Uterus (tissue), 4 donors: ENCODE measurements around the gene PPIE. TPM values are rescaled to one million over a fixed set of nuclear protein-coding genes. Genes with fewer than 3 reads are reported as not detected.

Source experiments
- DNase-seq, 2 donors: peaks; one replicate each; pipeline ENCODE4 v3.0.0-alpha.2; 2019 to 2020
- H3K27ac ChIP-seq, 2 donors: fragments of 200-600 bp; sonication (generic); 1 replicate in 1 of 2; 2 replicates in 1 of 2; pipeline ENCODE4 v1.5.1; 2016 to 2018
- H3K27me3 ChIP-seq, 2 donors: fragments of 200-600 bp; sonication (generic); one replicate each; pipeline ENCODE4 v1.5.1; 2018 to 2019; ENCODE audit warnings: control low read depth in 1 of 2
- H3K36me3 ChIP-seq, 2 donors: fragments of 200-600 bp; sonication (generic); one replicate each; pipeline ENCODE4 v1.5.1; 2019; ENCODE audit warnings: control low read depth in 1 of 2
- H3K4me1 ChIP-seq, 2 donors: fragments of 200-600 bp; sonication (generic); one replicate each; pipeline ENCODE4 v1.5.1; 2018 to 2019; ENCODE audit warnings: control low read depth in 1 of 2
- H3K4me3 ChIP-seq, 2 donors: fragments of 200-600 bp; sonication (generic); 1 replicate in 1 of 2; 2 replicates in 1 of 2; pipeline ENCODE4 v1.5.1; 2018 to 2019; ENCODE audit warnings: mild to moderate bottlenecking in 1 of 2
- H3K9me3 ChIP-seq, 2 donors: fragments of 200-600 bp; sonication (generic); one replicate each; pipeline ENCODE4 v1.5.1; 2019; ENCODE audit warnings: control low read depth in 1 of 2
- POLR2A ChIP-seq, 2 donors: fragments of 450-650 bp; IDR thresholded peaks; one replicate each; pipeline ENCODE4 v1.6.1; 2016; ENCODE audit warnings: antibody characterized with exemption in 2 of 2, mild to moderate bottlenecking in 1 of 2, moderate library complexity in 1 of 2
- intact Hi-C: fragments of 100-400 bp; cut with DNase I; formaldehyde crosslinking; loops from one replicate; pipeline ENCODE4 v1.15.1; 2023; ENCODE audit warnings: low total_unique reads
- total RNA-seq, 4 donors: library from RNA; depleted of rRNA in 3 of 4; stranded (reverse); fragments of >200 nt in 3 of 4; gene quantifications; one replicate each; pipeline versions ENCODE4 v1.1.0 to v1.2.4, GENCODE V29; 2014 to 2023
- TF ChIP-seq, protein P1 (sequence below), 4 experiments: fragments of 200-600 bp in 2 of 4; fragments of 450-650 bp in 2 of 4; sonication (generic) in 2 of 4; IDR thresholded peaks; one replicate each; pipeline ENCODE4 v1.5.1; 2016 to 2019; ENCODE audit warnings: antibody characterized with exemption in 4 of 4, mild to moderate bottlenecking in 2 of 4, moderate library complexity in 1 of 4
- donor health status: DM: yes; HTN: yes; CAD: no.

Gene PPIE
- total RNA-seq, 4 donors from 2014 or later = 20.0 to 51.5 (median 44.0) TPM

- TF ChIP-seq, protein P1, sequence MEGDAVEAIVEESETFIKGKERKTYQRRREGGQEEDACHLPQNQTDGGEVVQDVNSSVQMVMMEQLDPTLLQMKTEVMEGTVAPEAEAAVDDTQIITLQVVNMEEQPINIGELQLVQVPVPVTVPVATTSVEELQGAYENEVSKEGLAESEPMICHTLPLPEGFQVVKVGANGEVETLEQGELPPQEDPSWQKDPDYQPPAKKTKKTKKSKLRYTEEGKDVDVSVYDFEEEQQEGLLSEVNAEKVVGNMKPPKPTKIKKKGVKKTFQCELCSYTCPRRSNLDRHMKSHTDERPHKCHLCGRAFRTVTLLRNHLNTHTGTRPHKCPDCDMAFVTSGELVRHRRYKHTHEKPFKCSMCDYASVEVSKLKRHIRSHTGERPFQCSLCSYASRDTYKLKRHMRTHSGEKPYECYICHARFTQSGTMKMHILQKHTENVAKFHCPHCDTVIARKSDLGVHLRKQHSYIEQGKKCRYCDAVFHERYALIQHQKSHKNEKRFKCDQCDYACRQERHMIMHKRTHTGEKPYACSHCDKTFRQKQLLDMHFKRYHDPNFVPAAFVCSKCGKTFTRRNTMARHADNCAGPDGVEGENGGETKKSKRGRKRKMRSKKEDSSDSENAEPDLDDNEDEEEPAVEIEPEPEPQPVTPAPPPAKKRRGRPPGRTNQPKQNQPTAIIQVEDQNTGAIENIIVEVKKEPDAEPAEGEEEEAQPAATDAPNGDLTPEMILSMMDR (IDR thresholded peaks at IDR 0.05) = no peak
- no peak for TF ChIP-seq POLR2A (IDR thresholded peaks at IDR 0.05)
- Histone ChIP-seq H3K4me1 (no peaks in the 10 kb centered on the region), H3K27ac (no peak overlapping the region), H3K4me3 (no peak overlapping the region), H3K27me3 (no peaks in the 10 kb centered on the region), H3K36me3 (no peaks in the 10 kb centered on the region), H3K9me3 (no peaks in the 10 kb centered on the region)
- intact Hi-C loops = no loop called here
- no peak for DNase-seq
These were observed 14.0 kb downstream of the PPIE start for GRCh38 chr1:39752703-39753102.

- TF ChIP-seq POLR2A (IDR thresholded peaks at IDR 0.05) = no peak
- TF ChIP-seq, protein P1 (IDR thresholded peaks at IDR 0.05) = no peak
- DNase-seq = no peak
- H3K4me1 ChIP-seq = no peaks in the 10 kb centered on the region
- H3K36me3 ChIP-seq = no peaks in the 10 kb centered on the region
- no peak overlapping the region for H3K27ac ChIP-seq
- intact Hi-C loops = no loop called here
- H3K4me3 ChIP-seq = no peak overlapping the region
- no peaks in the 10 kb centered on the region for H3K27me3 ChIP-seq
- H3K9me3 ChIP-seq = no peaks in the 10 kb centered on the region
These were observed 14.7 kb downstream of the PPIE start for GRCh38 chr1:39753132-39754025.

DNA sequence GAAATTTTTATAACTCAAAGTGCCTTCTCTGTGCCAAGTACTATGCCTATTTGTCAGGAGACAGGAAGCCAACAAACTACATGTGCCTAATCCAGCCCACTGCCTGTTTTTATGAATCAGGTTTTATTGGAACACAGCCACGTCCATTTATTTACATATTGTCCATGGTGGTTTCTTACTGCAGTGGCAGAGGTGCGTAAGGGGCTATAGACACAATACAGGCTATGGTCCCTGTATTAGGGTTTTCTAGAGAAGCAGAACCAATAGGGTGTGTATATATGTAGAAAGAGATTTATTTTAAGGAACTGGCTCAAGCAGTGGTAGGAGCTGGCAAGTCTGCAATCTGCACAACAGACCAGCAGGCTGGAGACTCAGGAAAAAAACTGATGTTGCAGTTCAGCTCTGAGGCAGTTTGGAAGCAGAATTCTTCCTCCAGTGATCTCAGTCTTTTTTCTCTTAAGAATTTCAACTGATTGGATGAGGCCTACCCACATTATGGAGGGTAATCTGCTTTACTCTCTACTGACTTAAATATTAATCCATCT is 15.4 kb downstream of the PPIE start:
- DNase-seq = no peak
- TF ChIP-seq POLR2A (IDR thresholded peaks at IDR 0.05) = no peak
- TF ChIP-seq, protein P1 (IDR thresholded peaks at IDR 0.05) = no peak
- no peaks in the 10 kb centered on the region for H3K4me1 ChIP-seq
- H3K9me3 ChIP-seq = no peaks in the 10 kb centered on the region
- intact Hi-C loops = no loop called here
- H3K4me3 ChIP-seq = no peak overlapping the region
- H3K36me3 ChIP-seq = no peaks in the 10 kb centered on the region
- no peak overlapping the region for H3K27ac ChIP-seq
- H3K27me3 ChIP-seq = no peaks in the 10 kb centered on the region

- DNase-seq = no peak
- intact Hi-C loops = no loop called here
- H3K9me3 ChIP-seq = no peaks in the 10 kb centered on the region
- no peak overlapping the region for H3K4me3 ChIP-seq
- TF ChIP-seq, protein P1 (IDR thresholded peaks at IDR 0.05) = no peak
- TF ChIP-seq POLR2A (IDR thresholded peaks at IDR 0.05) = no peak
- no peaks in the 10 kb centered on the region for H3K36me3 ChIP-seq
- no peaks in the 10 kb centered on the region for H3K27me3 ChIP-seq
- no peaks in the 10 kb centered on the region for H3K4me1 ChIP-seq
- no peak overlapping the region for H3K27ac ChIP-seq
These were observed 16.3 kb downstream of the PPIE start for GRCh38 chr1:39754906-39755504.
